WTC11 (cell line): ENCODE data around the gene FLYWCH2.

Source experiments
- CREM ChIP-seq: sonication (generic); formaldehyde crosslinking; IDR thresholded peaks from 2 replicates; pipeline ENCODE4 v1.8.1; 2022; ENCODE audit warnings: mild to moderate bottlenecking, missing genetic modification reagents, moderate library complexity
- CTCF ChIP-seq: fragments of 200-600 bp; IDR thresholded peaks from 2 replicates; pipeline ENCODE4 v1.8.0; 2022; ENCODE audit warnings: antibody characterized with exemption
- E2F1 ChIP-seq: sonication (generic); formaldehyde crosslinking; IDR thresholded peaks from 2 replicates; pipeline ENCODE4 v1.8.0; 2022; ENCODE audit warnings: mild to moderate bottlenecking, missing genetic modification reagents
- ELF4 ChIP-seq: sonication (generic); formaldehyde crosslinking; IDR thresholded peaks from 2 replicates; pipeline ENCODE4 v1.8.1; 2022; ENCODE audit warnings: low read depth, mild to moderate bottlenecking, moderate library complexity, missing genetic modification reagents
- FOXJ3 ChIP-seq: sonication (generic); formaldehyde crosslinking; IDR thresholded peaks from 2 replicates; pipeline ENCODE4 v1.9.0; 2021; ENCODE audit warnings: missing genetic modification reagents, mild to moderate bottlenecking, borderline replicate concordance
- JUN ChIP-seq: sonication (generic); formaldehyde crosslinking; IDR thresholded peaks from 2 replicates; pipeline ENCODE4 v1.8.0; 2023; ENCODE audit warnings: mild to moderate bottlenecking, missing genetic modification reagents
- MAX ChIP-seq: sonication (generic); formaldehyde crosslinking; IDR thresholded peaks from 2 replicates; pipeline ENCODE4 v1.8.0; 2022; ENCODE audit warnings: mild to moderate bottlenecking, missing genetic modification reagents
- NFE2L1 ChIP-seq: sonication (generic); formaldehyde crosslinking; IDR thresholded peaks from 2 replicates; pipeline ENCODE4 v1.8.1; 2023; ENCODE audit warnings: missing genetic modification reagents
- PRRX2 ChIP-seq: fragments of 250-450 bp; sonication (Bioruptor Pico); IDR thresholded peaks from 2 replicates; pipeline ENCODE4 v1.8.0; 2021; ENCODE audit warnings: mild to moderate bottlenecking
- SMAD3 ChIP-seq: sonication (generic); formaldehyde crosslinking; IDR thresholded peaks from 2 replicates; pipeline ENCODE4 v1.8.0; 2022; ENCODE audit warnings: missing genetic modification reagents, mild to moderate bottlenecking, borderline replicate concordance
- TCF7 ChIP-seq: sonication (generic); formaldehyde crosslinking; IDR thresholded peaks from 2 replicates; pipeline ENCODE4 v1.8.0; 2022; ENCODE audit warnings: mild to moderate bottlenecking, low read depth, missing genetic modification reagents, moderate library complexity
- TEAD4 ChIP-seq: sonication (generic); formaldehyde crosslinking; IDR thresholded peaks from 2 replicates; pipeline ENCODE4 v1.8.0; 2022; ENCODE audit warnings: mild to moderate bottlenecking, missing genetic modification reagents
- ZNF138 ChIP-seq: sonication (generic); formaldehyde crosslinking; conservative IDR thresholded peaks from 2 replicates; pipeline ENCODE4 v1.8.1; 2022; ENCODE audit warnings: mild to moderate bottlenecking, moderate library complexity, missing genetic modification reagents

- TF ChIP-seq JUN (CRISPR knock-in tag) (no peak), MAX (CRISPR knock-in tag) (no peak), CTCF (no peak), TEAD4 (no peak), SMAD3 (CRISPR knock-in tag) (no peak), PRRX2 (CRISPR knock-in tag) (no peak), FOXJ3 (no peak), CREM (CRISPR knock-in tag) (no peak), ELF4 (CRISPR knock-in tag) (no peak), TCF7 (CRISPR knock-in tag) (no peak), E2F1 (CRISPR knock-in tag) (no peak), NFE2L1 (CRISPR knock-in tag) (no peak), ZNF138 (CRISPR knock-in tag) (no peak)
Observed at GRCh38 chr16:2937170-2937569, 54.2 kb downstream of the FLYWCH2 start.
